ENCODE results near the gene METTL8.
A peak's percentile ranks its signal among the peaks of the same experiment; 100 is the strongest.
"Not testable (repeated sequence)": the region's sequence is repeated elsewhere in the genome, so short reads cannot be mapped to it uniquely, and the experiment has no call there.

Gene METTL8

DNA sequence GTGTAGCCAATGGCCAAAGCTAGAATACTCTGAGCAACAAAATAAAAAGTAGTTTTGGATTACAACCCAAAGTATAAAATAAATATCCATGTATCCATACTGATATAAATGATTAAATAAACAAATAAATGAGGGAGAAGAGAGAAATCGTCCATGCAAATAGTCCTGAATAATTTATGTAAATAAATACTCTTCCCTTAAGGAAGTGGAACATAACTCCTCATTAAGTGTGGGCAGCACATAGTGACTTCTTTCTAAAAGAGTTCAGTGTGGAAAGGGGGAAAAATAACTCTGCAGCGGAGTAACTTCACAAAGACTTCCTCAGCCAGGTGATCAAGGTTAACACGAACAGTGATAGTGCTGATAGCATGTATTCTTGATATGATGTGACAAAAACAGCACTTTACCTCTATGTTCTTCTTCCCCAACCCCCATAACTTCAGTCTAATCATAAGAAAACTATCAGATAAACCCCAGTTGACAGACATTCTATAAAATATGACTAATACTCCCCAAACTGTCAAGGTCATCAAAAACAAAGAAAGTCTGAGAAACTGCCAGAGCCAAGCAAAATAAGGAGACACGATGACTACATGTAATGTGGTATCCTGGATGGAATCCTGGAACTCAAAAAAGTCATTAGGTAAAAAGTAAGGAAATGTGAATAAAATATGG, 30.7 kb downstream of the METTL8 start:
- no peak for DNase-seq

DNA sequence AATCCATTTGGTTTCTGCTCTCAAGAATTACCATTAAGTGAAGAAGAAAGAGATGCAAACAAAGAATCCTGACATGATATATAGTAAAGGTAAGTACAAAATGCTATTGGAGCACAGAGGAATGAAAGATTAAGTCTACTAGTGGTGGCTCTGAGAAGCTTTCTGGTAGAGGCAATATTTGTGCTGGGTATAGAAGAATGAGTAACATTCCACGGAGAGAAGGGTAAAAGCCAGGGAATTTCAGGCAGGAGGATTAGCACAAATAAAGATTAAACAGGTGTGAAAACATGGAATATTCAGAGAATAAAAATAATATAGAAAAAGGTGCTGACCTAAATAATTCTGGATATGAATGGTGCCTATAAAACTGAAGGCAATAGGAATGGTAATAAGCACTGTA, 31.8 kb downstream of the METTL8 start:
- no peak for DNase-seq

GRCh38 chr2:171400395-171400794, 33.4 kb downstream of the METTL8 start:
- no peak for DNase-seq

DNA sequence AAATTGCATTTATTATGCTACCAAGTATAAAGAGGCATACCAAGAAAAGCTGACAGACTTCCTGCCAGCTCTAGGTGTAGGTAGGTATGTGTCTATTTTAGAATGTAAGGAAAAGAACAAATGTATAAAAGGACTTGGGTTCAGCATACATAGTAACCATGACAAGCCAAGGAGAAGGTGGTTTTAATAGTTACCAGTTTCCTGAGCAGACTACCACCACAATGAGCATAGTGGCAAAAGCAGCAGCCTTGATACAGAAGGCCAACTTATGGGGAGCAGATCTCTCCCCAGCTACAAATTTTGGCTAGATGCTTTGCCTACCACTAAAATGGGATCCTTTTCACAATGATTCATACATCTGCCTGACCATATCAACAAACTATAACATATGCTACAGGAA, 34.5 kb downstream of the METTL8 start:
- DNase-seq = no peak

DNA sequence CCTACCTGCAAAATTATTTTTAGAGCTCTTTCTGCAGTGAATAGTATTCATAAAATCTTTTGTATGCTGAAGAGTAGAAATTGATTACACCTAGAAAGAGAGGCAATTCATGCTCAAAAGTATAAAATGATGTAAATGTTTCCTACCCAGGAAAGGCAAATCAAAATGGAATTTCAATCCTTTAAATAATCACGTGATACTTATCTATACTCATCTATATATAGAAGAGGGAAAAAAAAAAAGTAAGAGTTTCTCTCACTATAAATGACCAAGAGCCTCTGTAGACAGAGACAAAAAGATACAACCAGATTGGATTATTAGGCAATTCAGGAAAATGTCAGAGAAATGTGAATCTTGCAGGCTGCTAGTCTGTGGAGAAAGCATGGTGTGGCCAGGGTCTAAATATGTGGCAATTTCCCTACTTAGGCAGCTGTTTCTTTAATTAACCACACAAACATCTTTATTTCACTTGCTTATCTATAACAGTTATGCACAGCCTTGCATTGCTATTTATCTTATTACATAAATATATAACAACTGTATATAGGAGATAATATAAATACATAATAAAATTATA, 39.5 kb downstream of the METTL8 start:
- DNase-seq = no peak

- no peak for DNase-seq
These were observed 40.3 kb downstream of the METTL8 start for GRCh38 chr2:171393487-171393886.

DNA sequence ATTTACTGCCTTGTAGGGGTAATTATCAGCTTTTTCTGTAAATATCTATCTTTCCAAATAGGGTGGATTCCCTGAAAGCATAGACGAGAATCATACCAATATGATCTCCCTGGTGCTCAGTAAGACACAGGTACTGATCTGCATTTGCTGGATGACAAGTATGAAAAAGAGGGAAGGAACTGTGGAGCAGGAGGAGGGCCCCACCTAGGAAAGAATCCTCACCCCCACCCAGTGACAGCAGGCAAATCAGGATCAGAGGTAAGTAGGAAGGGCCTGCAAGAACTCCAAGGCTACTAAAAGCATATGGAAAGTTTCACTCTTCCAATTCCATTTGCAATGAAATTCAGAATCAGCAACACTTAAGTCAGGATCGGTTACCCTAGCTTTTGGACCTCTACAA, 42.3 kb downstream of the METTL8 start:
- DNase-seq = no peak

GRCh38 chr2:171390941-171391516, 42.8 kb downstream of the METTL8 start:
- DNase-seq = no peak

DNA sequence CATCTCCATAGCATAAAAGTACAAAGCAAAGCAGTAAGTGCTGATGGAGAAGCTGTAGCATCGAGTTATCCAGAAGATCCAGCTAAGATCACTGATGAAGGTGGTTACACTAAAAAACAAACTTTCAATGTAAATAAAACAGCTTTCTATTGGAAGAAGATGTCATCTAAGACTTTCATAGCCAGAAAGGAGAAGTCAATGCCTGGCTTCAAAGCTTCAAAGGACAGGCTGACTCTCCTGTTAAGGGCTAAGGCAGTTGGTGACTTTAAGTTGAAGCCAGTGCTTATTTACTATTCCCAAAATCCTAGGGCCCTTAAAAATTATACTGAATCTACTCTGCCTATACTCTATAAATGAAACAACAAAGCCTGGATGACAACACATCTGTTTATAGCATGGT, 44.0 kb downstream of the METTL8 start:
- no peak for DNase-seq

- no peak for DNase-seq
These were observed 44.5 kb downstream of the METTL8 start for GRCh38 chr2:171389325-171389724.

GRCh38 chr2:171387052-171387451, 46.7 kb downstream of the METTL8 start:
- no peak for DNase-seq

GRCh38 chr2:171386627-171387026, 47.2 kb downstream of the METTL8 start:
- DNase-seq = no peak

DNA sequence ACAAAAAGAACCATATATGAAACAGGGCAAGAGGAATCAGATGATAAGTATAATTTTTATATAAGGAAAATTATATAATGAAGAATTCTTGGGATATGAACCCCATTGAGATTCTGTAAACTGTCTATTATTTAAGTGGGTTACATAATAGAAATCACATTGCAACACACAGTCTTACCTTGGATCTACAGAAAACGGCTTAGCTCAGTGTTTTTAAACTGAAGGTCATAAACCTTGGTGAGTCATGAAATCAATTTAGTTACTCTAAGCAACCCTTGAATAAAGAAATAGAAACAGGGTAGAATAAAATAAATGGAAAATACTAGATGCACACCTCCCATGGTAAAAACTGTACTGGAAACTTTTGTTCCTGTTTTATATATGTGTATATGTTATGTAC, 50.7 kb downstream of the METTL8 start:
- DNase-seq = no peak

- DNase-seq = not testable (repeated sequence)
These were observed 51.6 kb downstream of the METTL8 start for GRCh38 chr2:171382175-171382574.

DNA sequence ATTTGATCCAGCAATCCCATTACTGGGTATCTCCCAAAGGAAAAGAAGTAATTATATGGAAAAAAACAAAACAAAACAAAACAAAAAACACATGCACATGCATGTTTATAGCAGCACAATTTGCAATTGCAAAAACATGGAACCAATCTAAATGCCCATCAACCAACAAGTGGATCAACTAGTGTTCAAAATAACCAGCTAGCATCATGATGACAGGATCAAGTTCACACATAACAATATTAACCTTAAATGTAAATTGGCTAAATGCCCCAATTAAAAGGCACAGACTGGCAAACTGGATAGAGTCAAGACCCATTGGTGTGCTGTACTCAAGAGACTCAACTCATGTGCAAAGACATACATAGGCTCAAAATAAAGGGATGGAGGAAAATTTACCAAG, 55.9 kb downstream of the METTL8 start:
- DNase-seq = not testable (repeated sequence)

DNA sequence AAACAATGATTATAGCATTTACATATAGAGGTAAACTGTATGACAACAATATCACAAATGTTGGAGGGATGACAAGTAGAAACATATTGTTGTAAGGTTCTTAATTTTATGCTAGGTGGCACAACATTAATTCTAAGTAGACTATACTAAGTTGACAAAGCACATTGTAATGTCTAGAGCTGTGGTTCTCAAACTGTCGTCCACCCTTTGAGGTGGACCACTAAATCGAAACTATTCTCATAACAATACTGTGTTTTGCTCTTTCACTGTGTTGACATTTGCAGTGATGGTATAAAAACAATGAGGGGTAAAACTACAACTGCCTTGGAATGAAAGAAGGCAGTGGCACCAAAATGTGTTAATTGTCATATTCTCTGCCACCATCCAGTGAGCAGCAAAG, 66.1 kb downstream of the METTL8 start:
- no peak for DNase-seq

DNA sequence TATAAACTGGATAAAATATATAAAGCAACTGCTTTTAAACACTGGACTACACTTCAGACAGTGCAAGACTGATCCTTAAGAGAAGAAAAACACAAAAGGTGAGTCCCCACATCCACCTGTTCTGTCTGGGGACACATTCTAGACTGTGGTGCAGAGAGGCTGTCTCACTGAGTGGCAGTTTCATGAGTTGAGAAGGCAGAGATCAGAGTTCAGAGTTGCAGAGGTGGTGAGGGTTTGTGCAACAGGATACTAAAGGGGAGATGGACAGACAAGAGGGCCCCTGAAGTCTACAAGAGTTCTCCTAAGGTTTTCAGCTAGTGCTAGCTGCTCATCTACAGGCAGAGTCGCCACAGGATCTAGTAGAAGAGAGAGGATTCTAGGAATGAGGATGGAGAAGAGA, 68.0 kb downstream of the METTL8 start:
- DNase-seq = no peak

GRCh38 chr2:171365232-171365631, 68.6 kb downstream of the METTL8 start:
- DNase-seq = no peak

DNA sequence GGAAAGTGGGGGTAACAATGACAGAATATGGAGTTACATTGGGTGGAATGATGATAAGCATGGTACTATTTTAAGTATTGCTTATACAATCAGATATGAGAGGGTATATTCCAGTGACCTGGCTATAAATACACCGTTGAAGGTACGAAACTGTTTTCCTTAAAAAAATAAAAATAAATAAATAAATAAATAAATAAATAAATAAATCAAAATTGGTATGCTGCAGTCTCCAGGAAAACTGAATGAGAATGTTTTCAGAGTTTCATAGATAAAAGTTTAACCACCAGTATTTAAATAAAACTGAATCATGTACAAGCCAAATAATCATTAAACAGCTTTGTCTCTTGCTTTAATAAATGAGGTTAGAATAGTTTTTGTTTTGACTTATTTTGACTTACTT, 71.4 kb downstream of the METTL8 start:
- DNase-seq = no peak

GRCh38 chr2:171360905-171361304, 72.9 kb downstream of the METTL8 start:
- DNase-seq = no peak

GRCh38 chr2:171353746-171354145, 80.0 kb downstream of the METTL8 start:
- not testable (repeated sequence) for DNase-seq

- DNase-seq = no peak
These were observed 85.7 kb downstream of the METTL8 start for GRCh38 chr2:171348056-171348455.

DNA sequence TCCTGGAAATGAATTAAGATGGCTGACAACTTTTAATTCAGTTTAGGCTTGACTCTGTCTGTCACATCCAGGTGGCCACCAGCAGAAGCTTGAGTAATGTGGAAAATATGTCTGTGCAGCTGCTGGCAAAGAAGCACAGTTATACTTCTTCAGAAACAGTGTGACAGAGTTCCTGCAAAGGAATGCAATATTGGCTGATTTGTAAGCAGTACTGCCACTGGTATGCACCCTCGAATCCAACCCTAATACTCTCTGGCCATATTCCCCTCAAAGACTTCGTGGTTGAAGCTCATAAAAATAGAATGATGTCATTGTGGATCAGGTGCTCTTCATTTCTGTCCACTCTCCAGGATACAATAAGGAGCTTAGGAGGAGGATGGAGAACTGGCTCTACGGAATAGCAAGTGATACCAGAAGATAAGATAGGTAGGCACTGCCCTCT, 86.2 kb downstream of the METTL8 start:
- DNase-seq = peak in 2 of 58 donors; percentile 3 to 11

All from anterior cingulate cortex (tissue), 58 donors.